SK-N-SH (cell line): Measurements from ENCODE around the gene INO80.

ENCODE experiments used
- CTCF ChIP-seq: fragments of 200-600 bp; sonication (generic); IDR thresholded peaks from 2 replicates; pipeline ENCODE4 v1.6.1; 2017; ENCODE audit warnings: antibody characterized with exemption, mild to moderate bottlenecking, moderate library complexity
- EZH2phosphoT487 ChIP-seq: fragments of 200-600 bp; sonication (generic); IDR thresholded peaks from 2 replicates; pipeline ENCODE4 v1.6.1; 2017; ENCODE audit warnings: low read depth, mixed run types, mild to moderate bottlenecking, antibody characterized with exemption, moderate library complexity, borderline replicate concordance

- TF ChIP-seq EZH2phosphoT487 (no peak), CTCF (no peak)
Observed at GRCh38 chr15:40982855-40983254, 133.2 kb downstream of the INO80 start.
